ENCODE data around the gene SLC30A3. TPM values are rescaled to one million over a fixed set of nuclear protein-coding genes. Genes with fewer than 3 reads are reported as not detected.

The SLC30A3 gene
- total and polyA plus RNA-seq, 5 donors: 7.3 to 17.3 (median 9.6) TPM

Other genes starting within 250 kb of the SLC30A3 start
- gene TMEM214, start 230.1 kb downstream of the SLC30A3 start, total RNA-seq: 10 to 100 TPM; 40.8 to 56.7 (median 47.7) TPM
- 29.4 TPM for gene TMEM214, start 230.1 kb downstream of the SLC30A3 start, polyA plus RNA-seq
- 10 to 100 TPM; 10.8 to 12.4 (median 11.4) TPM for gene AGBL5, start 211.4 kb downstream of the SLC30A3 start, total RNA-seq
- gene AGBL5, start 211.4 kb downstream of the SLC30A3 start, polyA plus RNA-seq: 5.9 TPM
- gene OST4, start 191.4 kb downstream of the SLC30A3 start, total RNA-seq: 100 to 1,000 TPM; 372 to 487 (median 454) TPM
- 872 TPM for gene OST4, start 191.4 kb downstream of the SLC30A3 start, polyA plus RNA-seq
- gene EMILIN1, start 184.4 kb downstream of the SLC30A3 start, total RNA-seq: 10 to 100 TPM; 24.3 to 44.2 (median 38.9) TPM
- 30.0 TPM for gene EMILIN1, start 184.4 kb downstream of the SLC30A3 start, polyA plus RNA-seq
- 1 to 10 TPM; 1.9 to 5.5 (median 3.2) TPM for gene KHK, start 176.3 kb downstream of the SLC30A3 start, total RNA-seq
- 1.7 TPM for gene KHK, start 176.3 kb downstream of the SLC30A3 start, polyA plus RNA-seq
- 1 to 10 TPM; 4.0 to 9.6 (median 5.6) TPM for gene CGREF1, start 143.9 kb downstream of the SLC30A3 start, total RNA-seq
- 4.7 TPM for gene CGREF1, start 143.9 kb downstream of the SLC30A3 start, polyA plus RNA-seq
- gene ABHD1, start 139.2 kb downstream of the SLC30A3 start, total RNA-seq: 1 to 10 TPM; 1.6 to 4.7 (median 2.6) TPM
- 5.1 TPM for gene ABHD1, start 139.2 kb downstream of the SLC30A3 start, polyA plus RNA-seq
- 10 to 100 TPM; 46.3 to 52.7 (median 47.9) TPM for gene PREB, start 128.4 kb downstream of the SLC30A3 start, total RNA-seq
- gene PREB, start 128.4 kb downstream of the SLC30A3 start, polyA plus RNA-seq: 48.5 TPM
- gene PRR30, start 123.6 kb downstream of the SLC30A3 start, total RNA-seq: not detected
- not detected for gene PRR30, start 123.6 kb downstream of the SLC30A3 start, polyA plus RNA-seq
- under 1 TPM; 0.06 to 0.15 (median 0.11) TPM for gene TCF23, start 114.0 kb downstream of the SLC30A3 start, total RNA-seq
- 0.05 TPM for gene TCF23, start 114.0 kb downstream of the SLC30A3 start, polyA plus RNA-seq
- gene ATRAID, start 51.0 kb downstream of the SLC30A3 start, total RNA-seq: 100 to 1,000 TPM; 124 to 177 (median 144) TPM
- 256 TPM for gene ATRAID, start 51.0 kb downstream of the SLC30A3 start, polyA plus RNA-seq
- gene SLC5A6, start 50.8 kb downstream of the SLC30A3 start, total RNA-seq: 10 to 100 TPM in 3 of 4 donors, 1 to 10 TPM in 1; 8.1 to 14.1 (median 12.8) TPM
- gene SLC5A6, start 50.8 kb downstream of the SLC30A3 start, polyA plus RNA-seq: 7.8 TPM
- 10 to 100 TPM in 2 of 4 donors, 1 to 10 TPM in 2; 9.0 to 12.0 (median 10.0) TPM for gene CAD, start 45.7 kb downstream of the SLC30A3 start, total RNA-seq
- 6.0 TPM for gene CAD, start 45.7 kb downstream of the SLC30A3 start, polyA plus RNA-seq
- gene DNAJC5G, start 12.4 kb upstream of the SLC30A3 start, total RNA-seq: 1 to 10 TPM; 1.3 to 3.0 (median 1.8) TPM
- 2.2 TPM for gene DNAJC5G, start 12.4 kb upstream of the SLC30A3 start, polyA plus RNA-seq
- gene TRIM54, start 19.4 kb upstream of the SLC30A3 start, total RNA-seq: 100 to 1,000 TPM; 101 to 188 (median 149) TPM
- 144 TPM for gene TRIM54, start 19.4 kb upstream of the SLC30A3 start, polyA plus RNA-seq
- 1 to 10 TPM in 3 of 4 donors, under 1 TPM in 1; 0.96 to 3.3 (median 1.5) TPM for gene UCN, start 45.4 kb upstream of the SLC30A3 start, total RNA-seq
- gene UCN, start 45.4 kb upstream of the SLC30A3 start, polyA plus RNA-seq: 0.72 TPM
- 10 to 100 TPM; 40.3 to 77.1 (median 56.4) TPM for gene MPV17, start 60.0 kb upstream of the SLC30A3 start, total RNA-seq
- gene MPV17, start 60.0 kb upstream of the SLC30A3 start, polyA plus RNA-seq: 98.2 TPM
- gene GTF3C2, start 93.7 kb upstream of the SLC30A3 start, total RNA-seq: 10 to 100 TPM; 24.8 to 32.1 (median 26.6) TPM
- 16.9 TPM for gene GTF3C2, start 93.7 kb upstream of the SLC30A3 start, polyA plus RNA-seq
- 10 to 100 TPM; 31.8 to 36.0 (median 33.9) TPM for gene EIF2B4, start 107.3 kb upstream of the SLC30A3 start, total RNA-seq
- 31.2 TPM for gene EIF2B4, start 107.3 kb upstream of the SLC30A3 start, polyA plus RNA-seq
- 10 to 100 TPM; 61.7 to 74.8 (median 68.2) TPM for gene SNX17, start 107.6 kb upstream of the SLC30A3 start, total RNA-seq
- 54.8 TPM for gene SNX17, start 107.6 kb upstream of the SLC30A3 start, polyA plus RNA-seq
- 10 to 100 TPM in 1 of 4 donors, 1 to 10 TPM in 3; 8.1 to 13.1 (median 8.5) TPM for gene ZNF513, start 117.7 kb upstream of the SLC30A3 start, total RNA-seq
- gene ZNF513, start 117.7 kb upstream of the SLC30A3 start, polyA plus RNA-seq: 9.6 TPM
- gene PPM1G, start 146.5 kb upstream of the SLC30A3 start, total RNA-seq: 10 to 100 TPM; 31.5 to 40.4 (median 37.3) TPM
- gene PPM1G, start 146.5 kb upstream of the SLC30A3 start, polyA plus RNA-seq: 35.0 TPM
- 10 to 100 TPM; 46.6 to 61.3 (median 51.8) TPM for gene NRBP1, start 165.6 kb upstream of the SLC30A3 start, total RNA-seq
- gene NRBP1, start 165.6 kb upstream of the SLC30A3 start, polyA plus RNA-seq: 37.7 TPM
- gene KRTCAP3, start 179.3 kb upstream of the SLC30A3 start, total RNA-seq: 1 to 10 TPM in 1 of 4 donors, under 1 TPM in 2, not detected in 1; 0.59 to 1.3 (median 0.82) TPM
- gene KRTCAP3, start 179.3 kb upstream of the SLC30A3 start, polyA plus RNA-seq: 0.38 TPM
- gene IFT172, start 226.7 kb upstream of the SLC30A3 start, total RNA-seq: 10 to 100 TPM; 17.0 to 29.5 (median 26.7) TPM
- gene IFT172, start 226.7 kb upstream of the SLC30A3 start, polyA plus RNA-seq: 25.4 TPM
- 10 to 100 TPM in 2 of 4 donors, 1 to 10 TPM in 2; 5.4 to 22.5 (median 8.5) TPM for gene FNDC4, start 232.2 kb upstream of the SLC30A3 start, total RNA-seq
- 10.7 TPM for gene FNDC4, start 232.2 kb upstream of the SLC30A3 start, polyA plus RNA-seq
- 1 to 10 TPM in 1 of 4 donors, under 1 TPM in 3; 0.44 to 1.0 (median 0.57) TPM for gene GCKR, start 233.8 kb upstream of the SLC30A3 start, total RNA-seq
- 0.50 TPM for gene GCKR, start 233.8 kb upstream of the SLC30A3 start, polyA plus RNA-seq

Measured in right cardiac atrium (tissue), 5 donors.